ENCODE results near the gene EPB42.

The EPB42 gene

GRCh38 chr15:43214592-43215295, 6.1 kb downstream of the EPB42 start:
- TF ChIP-seq PAX5 (IDR thresholded peaks at IDR 0.05; ENCODE audit: insufficient read depth, low read length, severe bottlenecking): no peak
- no peak for TF ChIP-seq SPI1 (IDR thresholded peaks at IDR 0.05; ENCODE audit: low read depth, low read length)
- TF ChIP-seq TAF1 (IDR thresholded peaks at IDR 0.05; ENCODE audit: low read depth, low read length): no peak
- no peak for TF ChIP-seq POLR2AphosphoS5 (IDR thresholded peaks at IDR 0.05; ENCODE audit: low read depth, low read length)
- TF ChIP-seq POLR2A (IDR thresholded peaks at IDR 0.05; ENCODE audit: low read depth, low read length): no peak
- no peak for TF ChIP-seq POU2F2 (IDR thresholded peaks at IDR 0.05; ENCODE audit: low read depth, low read length)
- no peak for DNase-seq (ENCODE audit: insufficient read length, low spot score)
- FAIRE-seq: no peak

- FAIRE-seq (no peak), DNase-seq (ENCODE audit: insufficient read length, low spot score) (no peak)
- TF ChIP-seq TAF1 (IDR thresholded peaks at IDR 0.05; ENCODE audit: low read depth, low read length): no peak
- TF ChIP-seq POU2F2 (IDR thresholded peaks at IDR 0.05; ENCODE audit: low read depth, low read length): no peak
- TF ChIP-seq SPI1 (IDR thresholded peaks at IDR 0.05; ENCODE audit: low read depth, low read length): no peak
- no peak for TF ChIP-seq PAX5 (IDR thresholded peaks at IDR 0.05; ENCODE audit: insufficient read depth, low read length, severe bottlenecking)
- no peak for TF ChIP-seq POLR2AphosphoS5 (IDR thresholded peaks at IDR 0.05; ENCODE audit: low read depth, low read length)
- no peak for TF ChIP-seq POLR2A (IDR thresholded peaks at IDR 0.05; ENCODE audit: low read depth, low read length)
These were observed 6.6 kb downstream of the EPB42 start for GRCh38 chr15:43214169-43214568.

GRCh38 chr15:43213466-43213865, 7.4 kb downstream of the EPB42 start:
- TF ChIP-seq POLR2A (IDR thresholded peaks at IDR 0.05; ENCODE audit: low read depth, low read length) (no peak), POU2F2 (IDR thresholded peaks at IDR 0.05; ENCODE audit: low read depth, low read length) (no peak), PAX5 (IDR thresholded peaks at IDR 0.05; ENCODE audit: insufficient read depth, low read length, severe bottlenecking) (no peak), POLR2AphosphoS5 (IDR thresholded peaks at IDR 0.05; ENCODE audit: low read depth, low read length) (no peak), SPI1 (IDR thresholded peaks at IDR 0.05; ENCODE audit: low read depth, low read length) (no peak), TAF1 (IDR thresholded peaks at IDR 0.05; ENCODE audit: low read depth, low read length) (no peak)
- FAIRE-seq: no peak
- DNase-seq (ENCODE audit: insufficient read length, low spot score): no peak

GRCh38 chr15:43212951-43213350, 7.9 kb downstream of the EPB42 start:
- TF ChIP-seq POLR2A (IDR thresholded peaks at IDR 0.05; ENCODE audit: low read depth, low read length) (no peak), PAX5 (IDR thresholded peaks at IDR 0.05; ENCODE audit: insufficient read depth, low read length, severe bottlenecking) (no peak), POLR2AphosphoS5 (IDR thresholded peaks at IDR 0.05; ENCODE audit: low read depth, low read length) (no peak), SPI1 (IDR thresholded peaks at IDR 0.05; ENCODE audit: low read depth, low read length) (no peak), TAF1 (IDR thresholded peaks at IDR 0.05; ENCODE audit: low read depth, low read length) (no peak), POU2F2 (IDR thresholded peaks at IDR 0.05; ENCODE audit: low read depth, low read length) (no peak)
- DNase-seq (ENCODE audit: insufficient read length, low spot score) (no peak), FAIRE-seq (no peak)

GRCh38 chr15:43212299-43212698, 8.5 kb downstream of the EPB42 start:
- no peak for FAIRE-seq

GRCh38 chr15:43211224-43211735, 9.5 kb downstream of the EPB42 start:
- no peak for DNase-seq (ENCODE audit: insufficient read length, low spot score)
- FAIRE-seq: no peak
- TF ChIP-seq PAX5 (IDR thresholded peaks at IDR 0.05; ENCODE audit: insufficient read depth, low read length, severe bottlenecking) (no peak), POU2F2 (IDR thresholded peaks at IDR 0.05; ENCODE audit: low read depth, low read length) (no peak), SPI1 (IDR thresholded peaks at IDR 0.05; ENCODE audit: low read depth, low read length) (no peak), TAF1 (IDR thresholded peaks at IDR 0.05; ENCODE audit: low read depth, low read length) (no peak), POLR2AphosphoS5 (IDR thresholded peaks at IDR 0.05; ENCODE audit: low read depth, low read length) (no peak), POLR2A (IDR thresholded peaks at IDR 0.05; ENCODE audit: low read depth, low read length) (no peak)

More at GRCh38 chr15:43212299-43212698, 8.5 kb downstream of the EPB42 start:
- TF ChIP-seq POU2F2 (IDR thresholded peaks at IDR 0.05; ENCODE audit: low read depth, low read length): no peak
- no peak for TF ChIP-seq TAF1 (IDR thresholded peaks at IDR 0.05; ENCODE audit: low read depth, low read length)
- TF ChIP-seq POLR2AphosphoS5 (IDR thresholded peaks at IDR 0.05; ENCODE audit: low read depth, low read length): no peak
- no peak for TF ChIP-seq POLR2A (IDR thresholded peaks at IDR 0.05; ENCODE audit: low read depth, low read length)
- TF ChIP-seq SPI1 (IDR thresholded peaks at IDR 0.05; ENCODE audit: low read depth, low read length): no peak
- TF ChIP-seq PAX5 (IDR thresholded peaks at IDR 0.05; ENCODE audit: insufficient read depth, low read length, severe bottlenecking): no peak
- DNase-seq (ENCODE audit: insufficient read length, low spot score): no peak

GRCh38 chr15:43210807-43211206, 10.0 kb downstream of the EPB42 start:
- no peak for TF ChIP-seq SPI1 (IDR thresholded peaks at IDR 0.05; ENCODE audit: low read depth, low read length)
- TF ChIP-seq POLR2A (IDR thresholded peaks at IDR 0.05; ENCODE audit: low read depth, low read length): no peak
- no peak for TF ChIP-seq POU2F2 (IDR thresholded peaks at IDR 0.05; ENCODE audit: low read depth, low read length)
- no peak for TF ChIP-seq PAX5 (IDR thresholded peaks at IDR 0.05; ENCODE audit: insufficient read depth, low read length, severe bottlenecking)
- no peak for TF ChIP-seq TAF1 (IDR thresholded peaks at IDR 0.05; ENCODE audit: low read depth, low read length)
- no peak for TF ChIP-seq POLR2AphosphoS5 (IDR thresholded peaks at IDR 0.05; ENCODE audit: low read depth, low read length)
- DNase-seq (ENCODE audit: insufficient read length, low spot score) (no peak), FAIRE-seq (no peak)

GRCh38 chr15:43210172-43210745, 10.6 kb downstream of the EPB42 start:
- TF ChIP-seq POLR2A (IDR thresholded peaks at IDR 0.05; ENCODE audit: low read depth, low read length) (no peak), SPI1 (IDR thresholded peaks at IDR 0.05; ENCODE audit: low read depth, low read length) (no peak), POU2F2 (IDR thresholded peaks at IDR 0.05; ENCODE audit: low read depth, low read length) (no peak), PAX5 (IDR thresholded peaks at IDR 0.05; ENCODE audit: insufficient read depth, low read length, severe bottlenecking) (no peak), POLR2AphosphoS5 (IDR thresholded peaks at IDR 0.05; ENCODE audit: low read depth, low read length) (no peak), TAF1 (IDR thresholded peaks at IDR 0.05; ENCODE audit: low read depth, low read length) (no peak)
- FAIRE-seq (no peak), DNase-seq (ENCODE audit: insufficient read length, low spot score) (no peak)

Measured in GM12891 (cell line).